GM12891 (cell line): ENCODE results near the gene TMEM212.

ENCODE experiments used
- POLR2A ChIP-seq: IDR thresholded peaks from 2 replicates; pipeline ENCODE4 v1.6.1; 2011; ENCODE audit warnings: low read depth, low read length, control low read depth
- POLR2AphosphoS5 ChIP-seq: IDR thresholded peaks from 2 replicates; pipeline ENCODE4 v1.6.1; 2011; ENCODE audit warnings: low read depth, low read length, control low read depth
- TAF1 ChIP-seq: IDR thresholded peaks from 2 replicates; pipeline ENCODE4 v1.6.1; 2011; ENCODE audit warnings: low read depth, low read length, control low read depth

GRCh38 chr3:171873580-171873979 lies 30.4 kb downstream of the TMEM212 start:
- TF ChIP-seq POLR2A (no peak), TAF1 (no peak), POLR2AphosphoS5 (no peak)
